Prostate gland (tissue), 2 donors: ENCODE measurements around the gene SNRPB. TPM values are rescaled to one million over a fixed set of nuclear protein-coding genes. Genes with fewer than 3 reads are reported as not detected.
A peak's percentile ranks its signal among the peaks of the same experiment; 100 is the strongest.
"Not testable (repeated sequence)": the region's sequence is repeated elsewhere in the genome, so short reads cannot be mapped to it uniquely, and the experiment has no call there.

Source experiments
- DNase-seq: peaks from one replicate; pipeline ENCODE4 v3.0.0-alpha.2; 2019; ENCODE audit warnings: low spot score
- H3K27ac ChIP-seq, 2 donors: fragments of 200-600 bp; sonication (generic); 2 replicates each; pipeline ENCODE4 v1.5.1; 2017 to 2019
- H3K27me3 ChIP-seq: fragments of 200-600 bp; sonication (generic); replicated peaks from 2 replicates; pipeline ENCODE4 v1.5.1; 2019; ENCODE audit not compliant: insufficient read depth
- H3K36me3 ChIP-seq, 2 donors: fragments of 200-600 bp; sonication (generic); 1 replicate in 1 of 2; 2 replicates in 1 of 2; pipeline versions ENCODE4 v1.5.1 to v1.8.1; 2017 to 2019
- H3K4me1 ChIP-seq: fragments of 200-600 bp; sonication (generic); replicated peaks from 2 replicates; pipeline ENCODE4 v1.5.1; 2019
- H3K4me3 ChIP-seq, 2 donors: fragments of 200-600 bp; sonication (generic); 2 replicates each; pipeline ENCODE4 v1.5.1; 2017 to 2019
- H3K9me3 ChIP-seq: fragments of 200-600 bp; sonication (generic); 2 replicates; pipeline ENCODE4 v1.5.1; 2017
- CTCF ChIP-seq, 4 experiments: fragments of 200-600 bp in 2 of 4; fragments of 450-650 bp in 2 of 4; sonication (generic) in 2 of 4; IDR thresholded peaks; 1 replicate in 3 of 4; 2 replicates in 1 of 4; pipeline ENCODE4 v1.5.1; 2016 to 2019; ENCODE audit warnings: antibody characterized with exemption in 4 of 4, mild to moderate bottlenecking in 2 of 4, moderate library complexity in 2 of 4
- POLR2A ChIP-seq: fragments of 450-650 bp; IDR thresholded peaks from one replicate; pipeline ENCODE4 v1.6.1; 2016; ENCODE audit warnings: antibody characterized with exemption, mild to moderate bottlenecking
- POLR2AphosphoS5 ChIP-seq: sonication (generic); formaldehyde crosslinking; IDR thresholded peaks from one replicate; pipeline ENCODE4 v1.6.1; 2017; ENCODE audit warnings: antibody characterized with exemption
- WGBS: methylation state at CpG from one replicate; pipeline ENCODE4 v1.1.5; 2018; 5-methylcytosine and 5-hydroxymethylcytosine counted together
- intact Hi-C: fragments of 100-400 bp; cut with DNase I; formaldehyde crosslinking; loops from one replicate; pipeline ENCODE4 v1.14.2; 2022
- total RNA-seq, 2 donors: library from RNA; depleted of rRNA; stranded (reverse); fragments of >200 nt; gene quantifications; one replicate each; pipeline ENCODE4 v1.1.0, GENCODE V29; 2016

Gene SNRPB
- total RNA-seq, 2 donors from 2014 or later, result 215 to 294 TPM

DNA sequence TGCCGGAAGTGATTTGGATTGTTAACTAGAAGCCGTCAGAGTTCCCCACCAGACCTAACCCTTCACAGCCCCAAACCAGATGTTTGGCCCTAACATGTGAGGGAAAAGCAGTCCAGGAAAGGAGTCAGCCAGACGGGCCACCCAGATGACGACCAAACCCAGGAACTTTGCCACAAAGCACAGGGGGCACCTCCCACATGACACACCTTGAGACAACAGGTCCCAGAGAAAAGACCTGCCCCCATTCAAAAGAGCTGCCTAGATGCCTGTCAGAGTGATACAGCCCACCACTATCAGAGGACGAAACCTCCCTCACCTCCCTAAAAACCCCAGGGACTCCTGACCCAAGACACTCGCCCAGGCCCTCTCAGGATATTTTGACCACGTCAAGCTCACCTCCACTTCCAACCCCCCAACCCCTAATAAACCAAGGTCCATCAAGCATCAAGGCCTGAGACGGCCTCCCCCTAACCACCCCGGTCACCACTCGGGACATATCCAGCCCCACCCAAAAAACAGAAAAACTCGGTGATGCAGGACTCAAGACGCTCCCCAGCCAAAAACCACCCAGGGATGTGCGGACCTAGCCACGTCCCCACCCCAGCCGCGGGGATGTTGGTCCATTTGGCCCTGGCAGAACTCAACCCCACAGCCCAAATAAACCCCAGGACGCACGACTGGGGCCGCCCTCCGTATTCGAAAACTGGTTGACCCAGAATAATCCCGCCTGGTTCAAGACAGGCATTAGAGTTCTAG is 37.5 kb upstream of the SNRPB start:
- Histone ChIP-seq H3K27ac (peak overlapping the region; percentile 88 to 90), H3K9me3 (no peaks in the 10 kb centered on the region), H3K27me3 (no peaks in the 10 kb centered on the region), H3K4me1 (no peaks in the 10 kb centered on the region), H3K4me3 (peak overlapping the region; percentile 80 to 87), H3K36me3 (no peaks in the 10 kb centered on the region)
- intact Hi-C loops, result loop anchor here (2.0 kb wide), 1 partner anchor 37 kb away; the partner anchor contains the start of gene SNRPB
- 8% methylated on average over 22 of the region's 22 CpGs for WGBS
- TF ChIP-seq POLR2AphosphoS5 (no peak), POLR2A (no peak), CTCF (IDR thresholded peaks at IDR 0.05) (no peak)
- DNase-seq, result no peak

- Histone ChIP-seq H3K27ac (no peak overlapping the region), H3K4me3 (peak overlapping the region in 1 of 2 donors; percentile 87), H3K36me3 (no peaks in the 10 kb centered on the region), H3K9me3 (no peaks in the 10 kb centered on the region), H3K4me1 (no peaks in the 10 kb centered on the region), H3K27me3 (no peaks in the 10 kb centered on the region)
- intact Hi-C loops, result no loop called here
- TF ChIP-seq POLR2AphosphoS5 (no peak), CTCF (IDR thresholded peaks at IDR 0.05) (no peak), POLR2A (no peak)
- DNase-seq, result no peak
- 79% methylated on average over 5 of the region's 5 CpGs for WGBS
These were observed 36.9 kb upstream of the SNRPB start for GRCh38 chr20:2507464-2507863.

GRCh38 chr20:2506426-2506825 is 35.8 kb upstream of the SNRPB start:
- H3K27ac ChIP-seq, H3K36me3 ChIP-seq, H3K4me1 ChIP-seq, H3K9me3 ChIP-seq, H3K4me3 ChIP-seq, DNase-seq, intact Hi-C loops, H3K27me3 ChIP-seq: not testable (repeated sequence)
- WGBS, result 99% methylated on average over 3 of the region's 5 CpGs

DNA sequence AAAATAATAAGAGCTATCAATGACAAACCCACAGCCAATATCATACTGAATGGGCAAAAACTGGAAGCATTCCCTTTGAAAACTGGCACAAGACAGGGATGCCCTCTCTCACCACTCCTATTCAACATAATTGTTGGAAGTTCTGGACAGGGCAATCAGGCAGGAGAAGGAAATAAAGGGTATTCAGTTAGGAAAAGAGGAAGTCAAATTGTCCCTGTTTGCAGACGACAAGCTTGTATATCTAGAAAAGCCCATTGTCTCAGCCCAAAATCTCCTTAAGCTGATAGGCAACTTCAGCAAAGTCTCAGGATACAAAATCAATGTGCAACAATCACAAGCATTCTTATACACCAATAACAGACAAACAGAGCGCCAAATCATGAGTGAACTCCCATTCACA is 34.2 kb upstream of the SNRPB start:
- intact Hi-C loops, DNase-seq, H3K36me3 ChIP-seq, H3K27me3 ChIP-seq, H3K4me1 ChIP-seq, H3K27ac ChIP-seq, H3K4me3 ChIP-seq, H3K9me3 ChIP-seq: not testable (repeated sequence)
- 90% methylated on average over 2 of the region's 2 CpGs for WGBS

DNA sequence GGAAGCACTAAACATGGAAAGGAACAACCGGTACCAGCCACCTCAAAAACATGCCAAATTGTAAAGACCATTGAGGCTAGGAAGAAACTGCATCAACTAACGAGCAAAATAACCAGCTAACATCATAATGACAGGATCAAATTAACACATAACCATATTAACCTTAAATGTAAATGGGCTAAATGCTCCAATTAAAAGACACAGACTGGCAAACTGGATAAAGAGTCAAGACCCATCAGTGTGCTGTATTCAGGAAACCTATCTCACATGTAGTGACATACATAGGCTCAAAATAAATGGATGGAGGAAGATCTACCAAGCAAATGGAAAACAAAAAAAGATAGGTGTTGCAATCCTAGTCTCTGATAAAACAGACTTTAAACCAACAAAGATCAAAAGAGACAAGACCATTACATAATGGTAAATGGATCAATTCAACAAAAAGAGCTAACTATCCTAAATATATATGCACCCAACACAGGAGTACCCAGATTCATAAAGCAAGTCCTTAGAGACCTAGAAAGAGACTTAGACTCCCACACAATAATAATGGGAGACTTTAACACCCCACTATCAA is 32.3 kb upstream of the SNRPB start:
- H3K9me3 ChIP-seq, H3K27ac ChIP-seq, H3K27me3 ChIP-seq, H3K36me3 ChIP-seq, H3K4me1 ChIP-seq, intact Hi-C loops, DNase-seq, H3K4me3 ChIP-seq: not testable (repeated sequence)
- 93% methylated on average over 2 of the region's 2 CpGs for whole genome bisulfite sequencing

DNA sequence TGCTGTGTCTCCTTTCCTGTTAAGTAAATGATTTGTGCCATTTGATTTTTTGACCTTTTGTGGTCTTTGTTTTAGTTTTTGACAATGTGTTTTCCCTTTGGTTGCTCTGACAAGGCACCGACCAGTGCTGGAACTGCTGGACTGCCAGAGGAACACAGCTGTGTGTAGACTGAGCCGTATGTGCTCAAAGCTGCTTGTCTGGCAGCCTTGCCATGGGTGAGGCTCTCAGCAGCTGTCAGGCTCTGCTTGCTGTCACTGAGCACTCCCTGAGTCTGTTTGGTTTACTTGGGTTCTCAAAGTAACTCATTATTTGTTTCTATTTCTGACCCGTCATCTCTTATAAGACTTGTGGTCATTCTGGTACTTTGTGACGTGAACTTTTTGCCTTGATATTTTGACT is 15.1 kb upstream of the SNRPB start:
- H3K27me3 ChIP-seq, result no peaks in the 10 kb centered on the region
- peaks cover 6 to 13% of the 10 kb centered on the region in 2 donors for H3K36me3 ChIP-seq
- 52% methylated on average over 4 of the region's 4 CpGs for WGBS
- intact Hi-C loops, result no loop called here
- DNase-seq, result no peak
- TF ChIP-seq POLR2A (no peak), POLR2AphosphoS5 (no peak), CTCF (IDR thresholded peaks at IDR 0.05) (no peak)
- no peaks in the 10 kb centered on the region for H3K9me3 ChIP-seq
- no peak overlapping the region for H3K27ac ChIP-seq
- no peaks in the 10 kb centered on the region for H3K4me1 ChIP-seq
- no peak overlapping the region for H3K4me3 ChIP-seq
